GM21360 (cell line): ENCODE data around the gene C14orf119.
"Not testable (repeated sequence)": the region's sequence is repeated elsewhere in the genome, so short reads cannot be mapped to it uniquely, and the experiment has no call there.

ENCODE experiments used
- ATAC-seq: cut with Tn5 transposase; IDR thresholded peaks from one replicate; pipeline ENCODE4 v1.9.1; 2021; ENCODE audit warnings: mild to moderate bottlenecking, moderate library complexity; ENCODE audit not compliant: unreplicated experiment

C14orf119 gene

DNA sequence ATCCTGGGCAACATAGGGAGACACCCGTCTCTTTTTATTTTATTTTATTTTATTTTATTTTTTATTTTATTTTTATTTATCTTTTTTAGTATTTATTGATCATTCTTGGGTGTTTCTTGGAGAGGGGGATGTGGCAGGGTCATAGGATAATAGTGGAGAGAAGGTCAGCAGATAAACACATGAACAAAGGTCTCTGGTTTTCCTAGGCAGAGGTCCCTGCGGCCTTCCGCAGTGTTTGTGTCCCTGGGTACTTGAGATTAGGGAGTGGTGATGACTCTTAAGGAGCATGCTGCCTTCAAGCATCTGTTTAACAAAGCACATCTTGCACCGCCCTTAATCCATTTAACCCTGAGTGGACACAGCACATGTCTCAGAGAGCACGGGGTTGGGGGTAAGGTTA, 12.3 kb downstream of the C14orf119 start:
- not testable (repeated sequence) for ATAC-seq

DNA sequence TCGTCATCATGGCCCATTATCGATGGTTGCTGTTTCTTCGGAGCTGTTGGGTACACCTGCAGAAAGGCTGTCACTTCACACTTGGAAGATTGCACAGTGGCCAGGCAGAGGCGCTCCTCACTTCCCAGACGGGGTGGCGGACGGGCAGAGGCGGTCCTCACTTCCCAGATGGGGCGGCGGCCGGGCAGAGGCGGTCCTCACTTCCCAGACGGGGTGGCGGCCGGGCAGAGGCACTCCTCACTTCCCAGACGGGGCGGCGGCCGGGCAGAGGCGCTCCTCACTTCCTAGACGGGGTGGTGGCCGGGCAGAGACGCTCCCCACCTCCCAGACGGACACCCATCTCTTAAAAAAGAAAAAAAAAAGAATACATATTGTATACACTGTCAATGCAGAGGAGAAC, 12.9 kb downstream of the C14orf119 start:
- ATAC-seq, result not testable (repeated sequence)

DNA sequence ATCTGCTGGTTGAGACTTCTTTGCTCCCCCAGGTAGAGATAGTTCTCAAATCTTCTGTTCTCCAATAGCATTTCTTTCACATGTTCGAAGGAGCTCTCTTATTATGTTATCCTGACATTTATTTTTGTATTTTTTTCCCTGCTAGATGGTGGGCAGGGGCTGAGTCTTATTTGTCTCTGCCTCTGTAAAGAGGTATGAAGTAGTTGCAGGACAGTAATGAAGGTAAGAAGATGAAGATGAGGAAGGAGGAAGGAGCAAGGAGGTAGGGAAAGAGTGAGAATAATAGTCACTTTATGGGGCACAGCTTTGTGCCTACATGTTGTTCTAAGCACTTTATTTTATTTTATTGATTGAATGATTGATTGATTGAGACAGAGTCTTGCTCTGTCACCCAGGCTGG, 14.5 kb downstream of the C14orf119 start:
- no peak for ATAC-seq

DNA sequence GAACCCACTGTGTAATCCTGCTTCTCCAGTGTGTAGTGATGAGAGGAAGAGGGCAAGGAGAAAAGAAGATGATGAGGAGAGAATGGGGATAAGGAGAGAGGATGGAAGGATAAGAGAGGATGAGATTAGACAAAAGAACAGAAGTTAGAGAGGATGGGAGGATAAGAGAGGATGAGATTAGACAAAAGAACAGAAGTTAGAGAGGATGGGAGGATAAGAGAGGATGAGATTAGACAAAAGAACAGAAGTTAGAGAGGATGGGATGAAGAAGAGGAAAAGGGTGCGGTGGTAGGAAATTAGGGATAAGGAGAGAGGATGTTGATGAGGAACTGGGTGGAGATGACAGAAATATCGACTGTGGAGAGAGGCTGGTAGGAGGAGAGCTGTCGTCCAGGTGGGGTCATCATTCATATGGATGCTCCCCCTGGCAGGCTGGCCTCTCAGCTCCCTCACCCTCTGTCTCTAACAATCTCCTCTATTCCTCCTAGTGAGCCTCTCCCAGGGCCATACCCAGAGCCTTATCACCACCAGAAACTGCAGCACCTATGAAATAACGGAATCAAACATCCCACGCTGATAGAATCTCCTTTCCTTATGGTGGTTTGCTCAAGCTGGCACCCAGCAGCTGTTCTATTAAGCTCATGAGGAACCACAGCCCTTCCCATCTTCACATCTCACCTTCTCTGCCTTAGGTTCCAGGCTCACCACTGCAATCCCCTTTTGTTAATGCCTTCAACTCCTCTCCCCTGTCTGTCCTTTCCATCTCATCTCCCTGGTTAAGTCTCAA, 15.5 kb downstream of the C14orf119 start:
- ATAC-seq, result no peak

DNA sequence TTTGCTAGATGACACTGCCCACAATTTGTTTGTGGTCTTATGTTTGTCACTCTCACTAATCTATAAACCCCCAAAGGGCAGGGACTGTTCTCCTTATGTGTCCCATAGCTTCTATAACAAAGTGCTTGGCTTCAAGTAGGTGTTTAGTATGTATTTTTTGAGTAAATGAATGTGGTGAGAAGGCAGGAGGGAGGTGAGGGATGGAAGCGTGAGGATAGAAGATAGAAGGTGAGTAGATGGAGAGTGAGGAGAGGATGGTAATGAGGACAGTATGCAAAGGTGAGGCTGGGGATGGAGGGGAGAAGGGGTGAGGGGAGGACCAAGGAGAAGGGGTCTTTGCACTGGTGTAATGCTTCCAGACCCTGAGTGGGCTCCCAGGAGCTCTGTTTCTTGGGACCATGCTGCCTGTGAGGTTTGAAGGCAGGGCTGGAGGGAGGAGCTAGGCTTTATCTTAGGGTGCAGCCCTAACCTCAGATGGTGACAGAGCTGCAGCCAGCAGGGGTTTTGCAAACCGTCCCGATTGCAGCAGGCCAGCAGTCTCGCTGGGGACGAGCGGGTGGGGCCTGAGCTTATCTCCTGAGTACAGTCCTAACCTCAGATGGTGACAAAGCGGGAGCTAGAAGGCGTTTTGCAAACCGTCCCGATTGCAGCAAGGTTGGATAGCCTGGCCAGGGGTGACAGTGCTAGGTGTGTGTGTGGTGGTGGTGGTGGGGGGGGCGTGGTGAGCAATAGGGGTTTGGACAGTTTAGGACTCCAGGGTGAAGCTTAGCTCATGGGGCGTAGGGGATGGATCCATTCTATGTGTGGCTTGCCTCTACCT, 17.3 kb downstream of the C14orf119 start:
- no peak for ATAC-seq

DNA sequence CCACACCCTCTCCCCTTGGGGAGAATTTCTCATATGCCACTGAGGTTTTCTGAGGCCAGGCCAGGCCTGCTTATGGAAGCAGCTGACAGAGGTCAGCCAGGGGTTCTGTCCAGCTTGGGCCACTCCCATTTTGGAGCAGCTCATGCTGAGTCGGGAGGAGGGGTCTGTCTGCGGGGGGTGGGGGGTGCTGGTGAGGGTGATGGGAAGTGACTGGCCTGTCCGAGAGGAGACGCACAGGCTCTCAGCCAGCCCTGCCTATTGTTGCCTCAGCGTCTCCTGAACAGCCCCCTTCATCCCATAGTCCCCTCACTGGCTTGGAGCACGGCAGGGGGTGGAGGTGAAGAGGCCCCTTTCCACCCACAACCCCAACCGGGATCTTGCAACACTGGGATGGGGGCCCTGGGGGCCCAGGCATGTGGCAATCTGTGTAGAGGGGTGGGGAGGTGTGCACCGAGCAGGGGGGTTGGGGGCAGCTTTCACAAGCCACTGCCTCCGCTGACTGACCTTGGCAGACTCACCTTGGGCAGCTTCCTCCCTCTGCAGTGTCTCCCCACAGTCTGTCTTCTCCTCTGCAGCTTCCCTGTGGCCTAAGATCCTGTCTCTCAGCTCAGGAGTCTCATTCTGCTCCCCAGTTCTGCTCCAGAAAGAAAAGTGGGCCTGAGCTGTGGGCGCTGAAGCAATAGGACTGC, 18.3 kb downstream of the C14orf119 start:
- no peak for ATAC-seq

DNA sequence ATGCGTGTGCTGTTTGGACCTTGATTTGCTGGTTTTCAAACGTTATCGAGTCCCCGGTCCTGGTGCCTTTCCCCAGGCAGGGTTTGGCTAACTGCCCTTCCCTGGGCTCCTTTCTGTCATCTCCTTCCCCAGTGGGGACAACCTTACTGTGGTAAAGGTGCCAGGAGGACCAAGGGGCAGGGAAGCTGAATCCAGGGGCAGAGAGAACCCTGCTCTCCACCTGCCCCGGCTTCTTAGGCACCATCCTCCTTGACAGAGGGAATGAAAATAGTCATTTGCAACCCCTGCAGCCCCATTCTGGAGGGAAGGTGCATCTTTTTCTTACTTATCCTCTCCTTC, 18.8 kb downstream of the C14orf119 start:
- ATAC-seq, result no peak

DNA sequence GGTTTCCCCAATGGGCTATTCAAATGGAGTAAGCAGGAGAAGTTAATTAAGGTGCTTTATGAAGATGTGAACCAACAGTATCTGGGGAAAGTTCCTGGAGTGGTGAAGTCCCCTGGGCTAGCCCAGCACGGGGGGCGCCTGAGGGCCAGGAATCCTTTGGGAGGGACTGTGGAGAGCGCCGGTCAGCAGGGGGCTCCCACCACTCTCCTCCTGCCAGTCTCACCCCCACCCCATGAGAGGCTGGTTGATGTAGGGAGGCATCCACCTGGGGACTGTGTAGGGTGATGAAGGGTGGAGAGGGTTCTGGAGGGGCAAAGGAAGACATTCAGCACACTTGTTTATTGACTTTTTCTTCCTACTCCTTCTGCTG, 19.3 kb downstream of the C14orf119 start:
- ATAC-seq, result no peak

DNA sequence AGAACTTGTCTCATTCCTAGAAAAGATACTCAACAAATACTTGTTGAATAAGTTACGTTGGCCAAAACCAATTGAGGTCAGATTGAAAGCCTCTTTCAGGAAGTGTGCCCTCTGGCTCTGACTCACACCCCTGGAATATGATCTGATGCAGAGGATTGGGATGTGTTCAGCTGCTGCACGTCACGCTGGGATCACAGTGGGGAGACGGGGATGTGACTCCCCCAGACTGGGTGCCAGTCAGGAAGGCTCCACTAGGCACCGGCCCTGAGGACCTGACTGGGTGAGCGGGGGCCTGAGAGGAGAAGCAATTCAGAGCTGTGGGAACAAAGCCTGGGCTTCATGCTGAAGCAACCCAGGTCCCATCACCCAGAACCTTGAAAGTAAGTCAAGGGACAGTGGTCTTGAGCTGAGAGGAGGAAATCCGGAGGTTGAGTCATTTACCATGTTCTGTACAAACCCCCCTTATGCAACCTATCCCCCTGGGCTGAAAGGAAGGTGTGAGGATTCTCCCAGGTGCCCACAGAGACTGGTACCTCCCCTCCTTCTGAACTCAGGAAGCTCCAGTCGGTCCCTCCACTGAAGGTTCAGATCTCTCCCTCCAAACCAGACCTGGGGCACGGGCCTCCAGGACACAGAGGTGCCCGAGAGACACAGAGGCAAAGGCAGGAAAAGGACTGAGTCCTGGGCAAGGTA, 19.9 kb downstream of the C14orf119 start:
- no peak for ATAC-seq

DNA sequence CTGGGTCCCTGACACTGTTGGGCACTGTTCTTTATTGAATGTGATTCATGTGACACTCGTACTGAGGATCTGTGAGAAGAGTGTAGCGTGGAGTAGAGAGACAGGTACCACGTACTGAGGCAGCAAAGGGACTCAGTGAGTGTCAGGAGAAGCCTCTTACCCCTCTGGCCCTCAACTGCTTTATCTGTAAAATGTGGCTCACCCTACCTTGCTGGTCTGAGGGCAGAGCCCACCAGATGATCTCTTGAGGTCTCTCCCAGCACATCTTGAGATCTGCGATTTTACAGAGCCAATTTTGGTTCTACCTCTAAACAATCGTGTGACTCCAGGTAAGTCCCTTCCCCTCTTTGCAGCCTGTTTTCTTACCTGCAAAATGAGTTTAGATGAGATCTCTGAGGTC, 20.6 kb downstream of the C14orf119 start:
- no peak for ATAC-seq

DNA sequence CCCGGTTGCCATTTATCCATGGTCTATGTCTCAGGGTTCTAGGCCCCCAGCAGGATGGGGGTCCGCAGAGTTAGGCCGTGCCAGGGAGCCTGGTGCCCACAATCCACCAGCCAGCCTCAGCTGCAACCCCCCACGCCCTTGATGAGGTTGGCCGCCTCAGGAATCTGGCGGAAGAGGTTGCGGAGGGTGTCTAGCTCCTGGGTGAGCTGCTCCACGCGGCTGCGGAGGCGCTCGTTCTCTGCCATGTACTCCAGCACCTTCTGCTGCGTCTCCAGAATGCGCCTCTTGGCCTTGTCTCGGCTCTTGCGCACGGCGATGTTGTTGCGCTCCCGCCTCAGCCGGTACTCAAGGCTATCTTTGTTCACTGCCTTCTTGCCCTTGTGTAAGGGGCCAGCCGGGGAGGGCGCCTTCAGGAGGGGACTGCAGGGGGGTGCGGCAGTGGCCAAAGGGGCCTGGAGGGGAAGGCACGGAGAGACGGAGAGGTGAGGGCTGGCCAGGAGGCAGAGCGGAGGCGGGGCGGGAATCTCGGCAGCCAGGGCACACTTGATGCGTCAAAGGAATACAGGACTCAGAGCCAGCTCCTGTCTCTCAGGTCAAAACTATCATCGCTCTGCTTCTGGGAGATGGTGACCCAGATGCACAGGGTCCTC, 22.2 kb downstream of the C14orf119 start:
- ATAC-seq, result no peak

DNA sequence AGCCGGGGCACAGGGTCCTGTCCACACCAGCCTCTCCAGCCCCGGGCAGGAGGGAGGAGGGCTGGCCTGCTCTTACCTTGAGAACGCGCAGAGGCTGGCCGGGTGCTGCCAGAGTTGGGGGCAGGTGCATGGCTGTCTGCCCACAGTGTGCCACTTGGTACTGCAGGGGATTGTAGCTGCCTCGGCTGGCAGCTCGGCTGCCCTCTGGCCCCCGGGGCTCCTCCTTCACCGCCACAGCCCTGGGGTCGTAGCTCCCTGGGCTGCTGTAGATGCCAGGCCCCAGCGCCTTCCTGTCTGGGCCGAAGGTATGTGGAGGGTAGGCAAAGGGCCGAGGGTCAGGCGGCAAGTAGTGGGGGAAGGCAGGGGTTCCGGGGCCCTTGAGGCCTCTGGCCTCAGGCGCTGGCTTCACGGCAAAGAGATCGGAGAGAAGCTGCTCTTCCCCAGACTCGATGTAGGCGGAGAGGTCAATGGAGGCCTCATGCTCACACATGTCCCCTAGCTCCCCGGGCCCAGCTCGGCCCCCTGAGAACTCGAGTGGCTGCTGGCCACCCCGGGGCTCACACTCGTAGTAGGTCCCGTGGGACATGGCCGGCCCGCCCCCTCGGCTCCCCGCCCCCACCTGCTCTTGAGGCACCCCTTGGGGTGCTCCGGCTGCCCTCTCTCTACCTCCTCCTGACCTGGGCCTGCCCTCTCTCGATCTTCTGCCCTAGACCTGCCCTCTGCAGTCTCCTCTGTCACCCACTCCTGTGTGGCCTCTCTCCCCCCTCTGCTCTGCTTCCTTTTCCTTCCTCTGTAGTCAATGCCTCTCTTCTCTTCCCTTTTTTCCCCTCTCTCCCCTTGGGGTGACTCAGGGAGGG, 23.4 kb downstream of the C14orf119 start, which contains the start of gene CEBPE:
CEBPE (minus strand) TSS at position 750 of the 857 bp plus-strand sequence; CDS start at position 586, 164 bp downstream.
- no peak for ATAC-seq

DNA sequence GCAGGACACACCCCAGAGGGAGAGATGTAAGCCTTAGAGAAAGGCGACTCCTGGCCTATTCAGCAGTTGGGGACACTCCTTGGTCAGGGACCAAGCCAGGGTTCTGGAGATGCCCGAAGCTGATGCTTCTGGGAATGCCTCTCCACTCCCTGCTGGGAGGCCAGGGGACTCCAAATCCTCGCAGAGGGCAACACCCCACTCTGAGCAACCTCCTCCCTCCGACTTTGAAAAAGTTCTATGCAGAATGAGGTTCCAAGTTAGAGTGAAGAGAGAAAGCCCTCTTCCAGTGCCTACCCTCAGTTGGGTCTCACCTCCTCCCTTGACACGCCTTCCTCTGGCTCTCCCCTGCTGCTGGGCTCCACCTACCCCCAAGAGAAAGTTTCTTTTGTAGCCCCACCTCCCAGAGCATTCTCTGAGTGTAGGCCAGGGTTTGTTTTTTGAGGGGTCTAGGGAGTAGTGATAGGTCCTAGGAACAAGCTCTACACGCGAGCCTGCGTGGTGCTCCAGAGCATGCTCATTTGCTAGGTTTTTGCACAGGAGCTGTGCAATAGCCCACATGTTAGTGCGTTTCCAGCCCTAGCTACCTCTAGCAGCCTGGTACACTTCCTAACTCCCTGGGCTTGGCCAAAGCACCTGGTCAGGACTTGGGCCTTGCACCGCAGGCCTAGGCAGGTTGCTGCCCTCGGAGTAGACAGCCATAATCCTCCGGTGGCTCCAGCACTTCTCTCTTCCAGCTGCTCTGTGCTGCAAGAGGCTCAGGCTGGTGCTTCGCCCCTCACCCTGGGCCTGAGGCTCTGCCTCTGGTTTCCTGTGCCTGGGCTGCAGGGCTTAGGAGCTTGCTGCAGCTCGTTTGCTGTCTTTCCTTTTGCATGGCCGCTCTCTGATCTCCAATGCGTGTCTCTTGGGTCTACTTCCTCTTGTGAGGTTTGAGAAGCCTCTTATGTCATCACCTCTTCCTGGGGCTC, 24.3 kb downstream of the C14orf119 start:
- ATAC-seq, result no peak

DNA sequence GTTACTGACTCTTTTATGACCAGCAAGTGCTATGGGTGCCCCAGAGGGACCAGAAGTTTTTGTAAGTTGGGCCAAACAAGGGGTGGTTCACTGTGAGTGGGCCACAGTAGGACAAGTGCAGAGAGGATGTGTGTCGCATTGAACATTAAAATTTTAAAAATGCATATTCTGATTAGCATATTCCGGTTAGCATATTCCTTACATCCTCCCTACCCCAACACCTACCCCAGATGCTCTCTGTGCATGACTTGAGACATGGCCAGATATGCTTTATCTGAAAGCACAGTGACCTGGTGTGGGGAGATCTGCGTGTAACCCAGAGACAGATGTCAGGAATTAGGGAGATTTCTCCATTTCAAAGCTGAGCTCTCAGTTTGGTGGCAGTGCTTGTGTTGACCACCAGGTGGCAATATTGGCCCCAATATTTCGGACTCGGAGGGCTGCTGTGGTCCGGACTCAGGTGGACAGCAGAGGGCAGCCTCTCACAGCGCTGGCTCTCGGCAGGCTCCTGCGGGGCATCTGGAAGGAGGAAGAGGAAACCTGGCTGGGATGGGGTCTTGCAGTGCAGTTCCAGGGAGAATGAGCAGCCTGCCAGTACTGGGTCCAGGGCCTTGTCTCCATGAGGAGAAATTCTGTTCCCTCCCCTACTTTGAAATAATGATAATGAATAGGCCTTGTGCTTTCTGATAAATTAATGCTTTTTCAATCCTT, 25.4 kb downstream of the C14orf119 start:
- peak; percentile 66 for ATAC-seq

DNA sequence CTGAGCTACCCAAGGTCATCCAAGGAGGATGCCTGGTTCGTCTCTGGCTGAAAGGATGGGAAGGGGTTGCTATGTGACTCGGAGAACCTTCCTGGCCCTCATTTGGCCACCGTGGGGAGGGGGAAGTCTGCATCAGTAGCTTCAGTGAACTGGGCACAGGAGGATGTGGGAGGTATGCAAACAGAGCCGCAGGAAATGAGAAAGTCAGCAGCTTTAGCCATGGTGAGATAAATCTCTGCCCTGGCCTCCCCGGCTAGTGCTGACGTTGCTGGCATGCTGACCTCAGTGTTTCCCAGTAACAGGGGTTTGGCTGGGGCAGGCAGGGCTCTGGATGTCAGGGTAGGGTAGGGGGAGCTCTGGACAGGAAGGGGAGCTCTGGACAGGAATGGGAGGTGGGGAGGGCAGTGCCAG, 26.1 kb downstream of the C14orf119 start:
- no peak for ATAC-seq

DNA sequence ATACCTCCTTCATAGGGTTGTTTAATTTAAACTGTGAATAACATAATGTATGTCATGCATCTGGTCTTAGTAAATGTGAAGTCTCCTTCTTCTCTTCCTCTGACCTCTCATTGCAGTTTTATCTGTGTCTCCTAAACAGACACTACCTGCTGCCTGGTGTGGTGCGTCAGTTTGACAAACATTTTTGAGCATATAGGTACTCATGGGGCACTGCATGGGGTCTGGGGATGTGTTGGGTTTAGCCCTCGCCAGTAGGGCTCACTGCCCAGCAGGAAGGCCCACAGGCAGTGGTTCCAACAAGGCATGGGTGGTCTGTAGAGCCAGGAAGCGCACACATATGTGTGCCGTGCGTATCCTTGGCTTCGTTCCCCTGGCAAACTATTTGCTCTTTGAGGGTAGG, 26.8 kb downstream of the C14orf119 start:
- ATAC-seq, result no peak

DNA sequence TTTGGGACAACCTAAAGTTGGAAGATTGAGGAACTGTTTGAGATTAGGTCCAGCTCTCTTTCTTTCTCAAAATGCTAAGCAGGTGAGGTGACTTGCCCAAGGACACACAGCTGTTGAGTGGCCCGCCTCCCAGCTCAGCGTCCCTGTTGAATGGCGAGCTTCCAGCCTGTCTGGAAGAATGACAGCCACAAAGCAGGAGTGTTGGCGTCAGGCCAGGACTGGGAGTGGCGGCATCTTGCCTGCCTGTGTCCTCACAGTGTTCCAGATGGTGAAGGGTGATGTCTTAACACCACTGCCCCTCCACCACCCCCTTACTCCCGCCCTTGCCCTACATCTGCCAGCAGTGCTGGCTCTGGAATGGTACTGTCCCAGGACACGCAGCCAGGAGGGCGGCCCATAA, 28.1 kb downstream of the C14orf119 start:
- no peak for ATAC-seq
